H1 (cell line): Measurements from ENCODE around the gene ARHGEF28. TPM values are rescaled to one million over a fixed set of nuclear protein-coding genes. Genes with fewer than 3 reads are reported as not detected.

ENCODE experiments used
- CTCF ChIA-PET: fragments of 300-600 bp; sonication (Branson Sonifier 250); formaldehyde crosslinking; loops from one replicate; lab custom pipeline; 2021; ENCODE audit not compliant: partially characterized antibody; lab: Charles Lee
- POLR2A ChIA-PET: fragments of 300-600 bp; sonication (Branson Sonifier 250); formaldehyde crosslinking; loops from one replicate; lab custom pipeline; 2021; ENCODE audit warnings: inconsistent platforms; ENCODE audit not compliant: partially characterized antibody; lab: Charles Lee
- DNase-seq, 2 experiments: peaks; one replicate each; pipeline versions ENCODE4 v3.0.0 to v3.0.0-alpha.2; 2010 to 2022; ENCODE audit warnings: low spot score in 2 of 2, low read depth in 1 of 2, mixed read lengths in 1 of 2
- FAIRE-seq: peaks from 2 replicates; lab custom pipeline; 2011; peaks lifted over from hg19 to GRCh38; lab: Jason Lieb, UNC
- H2AFZ ChIP-seq: 2 replicates; pipeline ENCODE4 v1.8.1; 2012; ENCODE audit warnings: low read length, inconsistent platforms
- H2AK5ac ChIP-seq: 2 replicates; pipeline ENCODE4 v1.6.1; 2013; ENCODE audit warnings: low read depth, low read length
- H2BK120ac ChIP-seq: replicated peaks from 2 replicates; pipeline ENCODE3; 2013; ENCODE audit warnings: low read depth, low read length, inconsistent platforms
- H2BK12ac ChIP-seq: 2 replicates; pipeline ENCODE4 v1.6.1; 2013; ENCODE audit warnings: low read depth, low read length
- H2BK15ac ChIP-seq: 2 replicates; pipeline ENCODE4 v1.6.1; 2013; ENCODE audit warnings: low read length
- H2BK20ac ChIP-seq: 2 replicates; pipeline ENCODE4 v1.6.1; 2013; ENCODE audit warnings: low read length
- H2BK5ac ChIP-seq: 2 replicates; pipeline ENCODE4 v1.6.1; 2013; ENCODE audit warnings: low read depth, low read length
- H3K14ac ChIP-seq: 2 replicates; pipeline ENCODE4 v1.6.1; 2013; ENCODE audit warnings: inconsistent platforms; ENCODE audit not compliant: insufficient read length
- H3K18ac ChIP-seq: 2 replicates; pipeline ENCODE4 v1.6.1; 2013; ENCODE audit warnings: low read length; ENCODE audit errors: extremely low read depth
- H3K23ac ChIP-seq: 2 replicates; pipeline ENCODE4 v1.6.1; 2013; ENCODE audit warnings: inconsistent platforms; ENCODE audit not compliant: insufficient read length
- H3K23me2 ChIP-seq: 2 replicates; pipeline ENCODE4 v1.6.1; 2013; ENCODE audit warnings: low read depth, low read length
- H3K27ac ChIP-seq: 2 replicates; pipeline ENCODE4 v1.6.1; 2011; ENCODE audit warnings: low read depth, low read length, inconsistent platforms
- H3K27me3 ChIP-seq, 4 experiments: replicated peaks in 1 of 4; 1 replicate in 1 of 4; 2 replicates in 3 of 4; pipeline versions ENCODE4 v1.6.1 to v1.8.1; 2011 to 2013; ENCODE audit warnings: low read length in 3 of 4, mild to moderate bottlenecking in 3 of 4, inconsistent platforms in 2 of 4, mixed read lengths in 2 of 4, moderate library complexity in 1 of 4; ENCODE audit not compliant: control insufficient read depth in 3 of 4, insufficient read depth in 3 of 4; ENCODE audit errors: extremely low read depth in 1 of 4
- H3K36me3 ChIP-seq, 4 experiments: 2 replicates each; pipeline versions ENCODE4 v1.6.1 to v1.8.1; 2011 to 2013; ENCODE audit warnings: mild to moderate bottlenecking in 4 of 4, low read length in 3 of 4, moderate library complexity in 2 of 4, control low read depth in 1 of 4, inconsistent platforms in 1 of 4; ENCODE audit not compliant: insufficient read depth in 4 of 4, control insufficient read depth in 2 of 4
- H3K4ac ChIP-seq: replicated peaks from 2 replicates; pipeline ENCODE3; 2013; ENCODE audit warnings: low read length, low read depth, mixed read lengths, inconsistent platforms; ENCODE audit not compliant: insufficient read length
- H3K4me1 ChIP-seq, 4 experiments: replicated peaks in 1 of 4; 1 replicate in 1 of 4; 2 replicates in 3 of 4; pipeline versions ENCODE4 v1.6.1 to v1.8.1; 2011 to 2013; ENCODE audit warnings: low read length in 3 of 4, inconsistent platforms in 2 of 4, mixed read lengths in 1 of 4; ENCODE audit not compliant: insufficient read depth in 4 of 4, control insufficient read depth in 3 of 4
- H3K4me2 ChIP-seq, 2 experiments: 2 replicates each; pipeline versions ENCODE4 v1.6.1 to v1.8.1; 2011 to 2013; ENCODE audit warnings: low read depth in 2 of 2, low read length in 2 of 2, control low read depth in 1 of 2, inconsistent platforms in 1 of 2, mild to moderate bottlenecking in 1 of 2; ENCODE audit not compliant: insufficient read depth in 1 of 2
- H3K4me3 ChIP-seq, 4 experiments: fragments of 200-600, 300-600 bp in 1 of 4; sonication (generic), shearing (Covaris generic), sonication (Bioruptor Twin) in 1 of 4; 2 replicates each; pipeline versions ENCODE4 v1.5.1 to v1.8.1; 2011 to 2016; ENCODE audit warnings: low read length in 4 of 4, low read depth in 3 of 4, control low read depth in 2 of 4, inconsistent platforms in 2 of 4, mild to moderate bottlenecking in 2 of 4, mixed read lengths in 1 of 4, moderate library complexity in 1 of 4; ENCODE audit not compliant: insufficient read depth in 2 of 4; ENCODE audit errors: extremely low read depth in 1 of 4
- H3K56ac ChIP-seq: replicated peaks from 2 replicates; pipeline ENCODE3; 2013; ENCODE audit warnings: low read depth, mild to moderate bottlenecking, mixed read lengths, low read length, inconsistent platforms; ENCODE audit not compliant: insufficient read length
- H3K79me1 ChIP-seq: 2 replicates; pipeline ENCODE4 v1.6.1; 2013; ENCODE audit warnings: low read depth, low read length, control low read depth
- H3K79me2 ChIP-seq, 2 experiments: 2 replicates each; pipeline versions ENCODE4 v1.6.1 to v1.8.1; 2012 to 2013; ENCODE audit warnings: low read length in 2 of 2, mild to moderate bottlenecking in 2 of 2, inconsistent platforms in 1 of 2; ENCODE audit not compliant: insufficient read depth in 2 of 2, control insufficient read depth in 1 of 2
- H3K9ac ChIP-seq, 4 experiments: replicated peaks in 1 of 4; 1 replicate in 1 of 4; 2 replicates in 3 of 4; pipeline versions ENCODE4 v1.6.1 to v1.8.1; 2011 to 2013; ENCODE audit warnings: low read depth in 3 of 4, low read length in 3 of 4, control low read depth in 2 of 4, mild to moderate bottlenecking in 2 of 4, moderate library complexity in 2 of 4, inconsistent platforms in 1 of 4; ENCODE audit errors: extremely low read depth in 1 of 4
- H3K9me3 ChIP-seq, 2 experiments: 2 replicates each; pipeline versions ENCODE4 v1.6.1 to v1.8.1; 2012 to 2013; ENCODE audit warnings: mild to moderate bottlenecking in 2 of 2, moderate library complexity in 2 of 2, control low read depth in 1 of 2, inconsistent platforms in 1 of 2, low read depth in 1 of 2, low read length in 1 of 2, mixed read lengths in 1 of 2; ENCODE audit not compliant: insufficient read depth in 2 of 2
- H4K20me1 ChIP-seq, 2 experiments: replicated peaks in 1 of 2; 2 replicates each; pipeline versions ENCODE3 to v1.8.1; 2011 to 2013; ENCODE audit warnings: inconsistent platforms in 2 of 2, low read length in 2 of 2, mild to moderate bottlenecking in 1 of 2; ENCODE audit not compliant: insufficient read depth in 2 of 2, control insufficient read depth in 1 of 2
- H4K5ac ChIP-seq: 2 replicates; pipeline ENCODE4 v1.6.1; 2013; ENCODE audit warnings: low read length, low read depth, mixed read lengths, inconsistent platforms; ENCODE audit not compliant: insufficient read length
- H4K8ac ChIP-seq: 2 replicates; pipeline ENCODE4 v1.8.0; 2013; ENCODE audit warnings: mild to moderate bottlenecking, moderate library complexity, low read length, inconsistent platforms; ENCODE audit not compliant: insufficient read depth; ENCODE audit errors: extremely low read depth
- H4K91ac ChIP-seq: replicated peaks from 2 replicates; pipeline ENCODE3; 2013; ENCODE audit warnings: low read length, mixed read lengths, inconsistent platforms; ENCODE audit not compliant: insufficient read length
- BACH1 ChIP-seq: IDR thresholded peaks from 2 replicates; pipeline ENCODE4 v1.6.1; 2012; ENCODE audit warnings: low read length, improper control_type of control experiment
- CBX5 ChIP-seq: fragments of 300-800, 300-1000 bp; sonication (generic); IDR thresholded peaks from 2 replicates; pipeline ENCODE4 v1.7.1; 2016; ENCODE audit warnings: antibody characterized with exemption, low read length, low read depth
- CHD1 ChIP-seq: IDR thresholded peaks from 2 replicates; pipeline ENCODE4 v1.6.1; 2012; ENCODE audit warnings: low read depth, low read length, improper control_type of control experiment
- CTBP2 ChIP-seq: IDR thresholded peaks from 2 replicates; pipeline ENCODE4 v1.7.0; 2011; ENCODE audit warnings: borderline replicate concordance, mild to moderate bottlenecking, moderate library complexity, mixed read lengths, low read length; ENCODE audit not compliant: insufficient read depth, insufficient read length
- HDAC6 ChIP-seq: IDR thresholded peaks from one replicate; pipeline ENCODE4 v1.7.1; 2012; ENCODE audit warnings: low read depth, mild to moderate bottlenecking, inconsistent platforms, low read length, moderate library complexity
- KDM1A ChIP-seq: fragments of 200-600, 300-600 bp; sonication (generic); IDR thresholded peaks from 2 replicates; pipeline ENCODE4 v1.7.1; 2016; ENCODE audit warnings: mild to moderate bottlenecking, low read length, borderline replicate concordance
- KDM5A ChIP-seq: fragments of 200-600 bp; IDR thresholded peaks from 2 replicates; pipeline ENCODE4 v1.7.1; 2012; ENCODE audit warnings: mild to moderate bottlenecking, low read length, inconsistent platforms, mixed read lengths
- POLR2A ChIP-seq, 2 experiments: IDR thresholded peaks; 1 replicate in 1 of 2; 2 replicates in 1 of 2; pipeline ENCODE4 v1.6.1; 2011; ENCODE audit warnings: low read depth in 2 of 2, low read length in 2 of 2, mild to moderate bottlenecking in 2 of 2; ENCODE audit errors: control extremely low read depth in 1 of 2
- POU5F1 ChIP-seq: IDR thresholded peaks from 2 replicates; pipeline ENCODE4 v1.6.1; 2011; ENCODE audit warnings: low read depth, mild to moderate bottlenecking, low read length, moderate library complexity
- SIX5 ChIP-seq: IDR thresholded peaks from 2 replicates; pipeline ENCODE4 v1.6.1; 2011; ENCODE audit warnings: mild to moderate bottlenecking, low read depth, low read length
- SP1 ChIP-seq: IDR thresholded peaks from 2 replicates; pipeline ENCODE4 v1.6.1; 2011; ENCODE audit warnings: low read depth, low read length
- SUZ12 ChIP-seq: fragments of 200-600 bp; sonication (generic); IDR thresholded peaks from 2 replicates; pipeline ENCODE4 v1.6.1; 2012; ENCODE audit warnings: mild to moderate bottlenecking, inconsistent platforms, low read length, moderate library complexity, mixed read lengths
- TAF7 ChIP-seq: optimal IDR thresholded peaks from 2 replicates; pipeline ENCODE3; 2011; ENCODE audit warnings: low read depth, mild to moderate bottlenecking, inconsistent platforms, low read length, moderate library complexity, borderline replicate concordance
- TEAD4 ChIP-seq: IDR thresholded peaks from 2 replicates; pipeline ENCODE4 v1.6.1; 2012; ENCODE audit warnings: low read depth, low read length, inconsistent platforms, mixed read lengths
- ZNF274 ChIP-seq: IDR thresholded peaks from 2 replicates; pipeline ENCODE4 v1.7.0; 2012; ENCODE audit warnings: low read length, borderline replicate concordance; ENCODE audit errors: extremely low read depth
- WGBS, 2 experiments: shearing (Covaris generic) in 1 of 2; methylation state at CpG; one replicate each; pipeline versions ENCODE4 v1.1.6 to v1.1.7; 2013 to 2015; ENCODE audit warnings: low lambda C conversion rate in 2 of 2, mixed read lengths in 2 of 2, inconsistent platforms in 1 of 2, low coverage in 1 of 2, missing lambda C conversion rate in 1 of 2; ENCODE audit not compliant: insufficient replicate concordance in 2 of 2, insufficient coverage in 1 of 2, insufficient read length in 1 of 2; ENCODE audit errors: extremely low coverage in 1 of 2, missing lambda C conversion rate in 1 of 2; 5-methylcytosine and 5-hydroxymethylcytosine counted together
- polyA plus RNA-seq, 7 experiments: library from polyadenylated mRNA; depleted of rRNA in 3 of 7; stranded (reverse) in 5 of 7; unstranded in 2 of 7; fragments of >200 nt in 5 of 7; fragments of 200-250 nt in 2 of 7; gene quantifications; 1 replicate in 5 of 7; 2 replicates in 1 of 7; 4 replicates in 1 of 7; pipeline versions ENCODE4 v1.2.1 to v1.2.3, GENCODE V29; 2011 to 2013; ENCODE audit warnings: missing spikeins in 2 of 7, mixed read lengths in 2 of 7
- total RNA-seq: library from RNA; stranded (reverse); fragmentation: NEBNext Ultra II Directional; extraction: Animal tissue kit (Norgen Biotek cat#: 25700); gene quantifications from 2 replicates; pipeline ENCODE4 v1.2.1, GENCODE V29; 2021

The ARHGEF28 gene
- total and polyA plus RNA-seq, 2 of the 8 experiments (the other 6 are each of a cell fraction or from before 2014, with no cell fraction given), result 0.33 to 1.0 TPM

- Histone ChIP-seq H3K4me2 (no peak overlapping the region), H3K4ac (no peak overlapping the region), H3K9ac (no peak overlapping the region), H3K14ac (no peak overlapping the region), H3K79me2 (no peaks in the 10 kb centered on the region), H3K36me3 (no peaks in the 10 kb centered on the region), H2AK5ac (no peak overlapping the region), H3K9me3 (no peaks in the 10 kb centered on the region), H3K4me3 (no peak overlapping the region), H2AFZ (no peak overlapping the region), H2BK5ac (no peak overlapping the region), H2BK12ac (no peak overlapping the region), H4K91ac (no peak overlapping the region), H3K23ac (no peak overlapping the region), H2BK120ac (no peak overlapping the region), H3K4me1 (no peaks in the 10 kb centered on the region), H2BK15ac (no peak overlapping the region), H2BK20ac (no peak overlapping the region), H3K27me3 (no peaks in the 10 kb centered on the region), H4K5ac (no peak overlapping the region), H3K79me1 (no peaks in the 10 kb centered on the region), H3K56ac (no peak overlapping the region), H4K20me1 (no peaks in the 10 kb centered on the region), H3K27ac (no peak overlapping the region), H3K23me2 (no peaks in the 10 kb centered on the region), H4K8ac (no peak overlapping the region), H3K18ac (no peak overlapping the region)
- WGBS, 2 experiments, result 80% methylated on average over 6 of the region's 6 CpGs; no CpG with 5 or more reads in 1 of the 2 experiments
- CTCF ChIA-PET, result interaction anchor here (1.4 to 1.8 kb wide), 3 partner anchors 23 to 66 kb away, joined by 3 to 7 read pairs (median 3); no protein-coding TSS in a partner anchor
- FAIRE-seq (no peak), DNase-seq (no peak)
- POLR2A ChIA-PET, result no interaction called here
- TF ChIP-seq SUZ12 (no peak), KDM5A (no peak), POU5F1 (no peak), BACH1 (no peak), CHD1 (no peak), CBX5 (no peak), TAF7 (no peak), SIX5 (no peak), CTBP2 (no peak), TEAD4 (no peak), POLR2A (IDR thresholded peaks at IDR 0.05; ENCODE audit: control extremely low read depth in 1 of 2, low read depth in 2 of 2, low read length in 2 of 2) (no peak), KDM1A (no peak), HDAC6 (no peak), ZNF274 (no peak), SP1 (no peak)
Observed at GRCh38 chr5:73655521-73656160, 29.6 kb downstream of the ARHGEF28 start.
